B cell (primary cell): ENCODE data around the gene FOXP4. TPM values are rescaled to one million over a fixed set of nuclear protein-coding genes. Genes with fewer than 3 reads are reported as not detected.

Experiments used
- ATAC-seq: fragments of 200-7000 bp; cut with Tn5 transposase; one replicate; pipeline ENCODE4 v1.10.0; 2021; ENCODE audit warnings: low read depth, mild to moderate bottlenecking, moderate number of reproducible peaks, moderate library complexity
- CTCF ChIA-PET: fragments of 350-600 bp; sonication (Branson Sonifier 250); formaldehyde crosslinking; loops from one replicate; lab custom pipeline; 2021; ENCODE audit warnings: antibody characterized with exemption, inconsistent platforms; lab: Charles Lee
- POLR2A ChIA-PET: fragments of 350-600 bp; sonication (Branson Sonifier 250); formaldehyde crosslinking; loops from one replicate; lab custom pipeline; 2021; ENCODE audit warnings: antibody characterized with exemption; lab: Charles Lee
- DNase-seq: peaks from one replicate; pipeline ENCODE4 v3.0.0; 2013
- H2AFZ ChIP-seq: 2 replicates; pipeline ENCODE4 v1.6.1; 2012; ENCODE audit warnings: mild to moderate bottlenecking, low read depth, low read length; ENCODE audit not compliant: insufficient read depth, poor library complexity, severe bottlenecking
- H3K27ac ChIP-seq, 2 donors: 1 replicate in 1 of 2; 2 replicates in 1 of 2; pipeline ENCODE4 v1.5.1; 2012 to 2013; ENCODE audit warnings: low read length in 2 of 2, mild to moderate bottlenecking in 2 of 2, moderate library complexity in 1 of 2
- H3K27me3 ChIP-seq, 4 experiments: fragments of 200-600 bp in 1 of 4; sonication (generic) in 1 of 4; replicated peaks in 1 of 4; 1 replicate in 2 of 4; 2 replicates in 2 of 4; pipeline versions ENCODE4 v1.6.1 to v1.7.0; 2013 to 2016; ENCODE audit warnings: low read length in 3 of 4, mild to moderate bottlenecking in 2 of 4, mixed read lengths in 1 of 4, moderate library complexity in 1 of 4; ENCODE audit not compliant: insufficient read depth in 4 of 4, control insufficient read depth in 3 of 4; ENCODE audit errors: control extremely low read depth in 1 of 4
- H3K36me3 ChIP-seq, 2 experiments: replicated peaks in 1 of 2; 1 replicate in 1 of 2; 2 replicates in 1 of 2; pipeline versions ENCODE4 v1.6.1 to v1.7.1; 2013; ENCODE audit warnings: low read length in 1 of 2; ENCODE audit not compliant: insufficient read depth in 2 of 2, control insufficient read depth in 1 of 2; ENCODE audit errors: control extremely low read depth in 1 of 2, extremely low read depth in 1 of 2
- H3K4me1 ChIP-seq, 2 donors: fragments of 200-600 bp in 1 of 2; sonication (generic) in 1 of 2; 1 replicate in 1 of 2; 2 replicates in 1 of 2; pipeline versions ENCODE4 v1.5.1 to v1.6.1; 2013 to 2017; ENCODE audit warnings: low read length in 2 of 2; ENCODE audit not compliant: control insufficient read depth in 2 of 2, insufficient read depth in 2 of 2
- H3K4me2 ChIP-seq: replicated peaks from 2 replicates; pipeline ENCODE3; 2012; ENCODE audit warnings: mild to moderate bottlenecking, low read depth, low read length; ENCODE audit not compliant: poor library complexity, severe bottlenecking
- H3K4me3 ChIP-seq, 5 experiments: fragments of 200-600 bp in 1 of 5; sonication (generic) in 1 of 5; 1 replicate in 3 of 5; 2 replicates in 2 of 5; pipeline versions ENCODE4 v1.5.1 to v1.7.0; 2011 to 2016; ENCODE audit warnings: low read length in 4 of 5, mild to moderate bottlenecking in 4 of 5, low read depth in 2 of 5, control low read depth in 1 of 5, moderate library complexity in 1 of 5; ENCODE audit not compliant: insufficient read depth in 1 of 5; ENCODE audit errors: control extremely low read depth in 1 of 5, extremely low read depth in 1 of 5
- H3K79me2 ChIP-seq: fragments of 200-600 bp; sonication (generic); one replicate; pipeline ENCODE4 v1.6.0; 2016; ENCODE audit warnings: low read length; ENCODE audit not compliant: control insufficient read depth, insufficient read depth
- H3K9ac ChIP-seq: fragments of 200-600 bp; sonication (generic); 2 replicates; pipeline ENCODE4 v1.6.1; 2017; ENCODE audit warnings: mild to moderate bottlenecking, low read length, moderate library complexity
- H3K9me3 ChIP-seq, 3 donors: one replicate each; pipeline versions ENCODE4 v1.6.1 to v1.7.1; 2013; ENCODE audit warnings: low read length in 2 of 3; ENCODE audit not compliant: control insufficient read depth in 2 of 3, insufficient read depth in 1 of 3; ENCODE audit errors: control extremely low read depth in 1 of 3
- H4K20me1 ChIP-seq: 2 replicates; pipeline ENCODE4 v1.6.0; 2012; ENCODE audit warnings: mild to moderate bottlenecking, low read length; ENCODE audit not compliant: insufficient read depth, control insufficient read depth, poor library complexity, severe bottlenecking
- H3K27ac Mint-ChIP-seq: one replicate; pipeline ENCODE4 v1.8.0; 2021; ENCODE audit warnings: mixed read lengths
- H3K27me3 Mint-ChIP-seq: one replicate; pipeline ENCODE4 v1.8.0; 2021; ENCODE audit warnings: mixed read lengths
- H3K4me1 Mint-ChIP-seq: one replicate; pipeline ENCODE4 v1.8.0; 2021; ENCODE audit warnings: mixed read lengths
- H3K4me3 Mint-ChIP-seq: one replicate; pipeline ENCODE4 v1.8.0; 2021; ENCODE audit warnings: mixed read lengths
- H3K9me3 Mint-ChIP-seq: one replicate; pipeline ENCODE4 v1.8.0; 2022; ENCODE audit warnings: mixed read lengths; ENCODE audit not compliant: insufficient read depth
- EZH2 ChIP-seq: IDR thresholded peaks from 2 replicates; pipeline ENCODE4 v1.6.1; 2012; ENCODE audit warnings: borderline replicate concordance, low read depth, mild to moderate bottlenecking, moderate library complexity, low read length; ENCODE audit not compliant: insufficient read depth, poor library complexity, severe bottlenecking
- WGBS: methylation state at CpG from one replicate; pipeline ENCODE4 v1.1.5; 2013; ENCODE audit warnings: missing lambda C conversion rate; ENCODE audit not compliant: insufficient coverage; 5-methylcytosine and 5-hydroxymethylcytosine counted together
- intact Hi-C: fragments of 100-400 bp; cut with micrococcal nuclease; formaldehyde crosslinking; loops from one replicate; pipeline ENCODE4 v1.10.0; 2022
- polyA plus RNA-seq: library from polyadenylated mRNA; depleted of rRNA; stranded (reverse); fragments of >200 nt; gene quantifications from 2 replicates; pipeline ENCODE4 v1.2.3, GENCODE V29; 2012
- total RNA-seq, 2 donors: library from RNA; stranded (reverse); fragments of 120-200 nt in 1 of 2; gene quantifications; 1 replicate in 1 of 2; 2 replicates in 1 of 2; pipeline versions ENCODE4 v1.2.3 to v1.2.4, GENCODE V29; 2013 to 2022
- TF ChIP-seq, protein P1 (sequence below): fragments of 200-600 bp; IDR thresholded peaks from one replicate; pipeline ENCODE4 v1.8.0; 2022; ENCODE audit warnings: antibody characterized with exemption, mild to moderate bottlenecking

Gene FOXP4
- total and polyA plus RNA-seq, 2 donors (not counting 1 experiment from before 2014, with no cell fraction given) = 17.0 to 38.7 TPM

GRCh38 chr6:41508479-41508878 lies 37.7 kb upstream of the FOXP4 start:
- Histone ChIP-seq H3K36me3 (no peaks in the 10 kb centered on the region), H3K9me3 (no peaks in the 10 kb centered on the region), H3K79me2 (no peaks in the 10 kb centered on the region), H3K4me3 (no peak overlapping the region), H3K4me2 (no peak overlapping the region), H3K27ac (no peak overlapping the region), H3K4me1 (peaks cover 20 to 23% of the 10 kb centered on the region in 2 donors), H4K20me1 (no peaks in the 10 kb centered on the region), H3K27me3 (peaks cover 0 to 14% (median 3%) of the 10 kb centered on the region in 4 experiments), H2AFZ (no peak overlapping the region), H3K9ac (no peak overlapping the region)
- Mint-ChIP-seq H3K27ac (no peak overlapping the region), H3K9me3 (no peaks in the 10 kb centered on the region), H3K27me3 (peaks cover 11% of the 10 kb centered on the region), H3K4me1 (peaks cover 24% of the 10 kb centered on the region), H3K4me3 (no peak overlapping the region)
- 85% methylated on average over 4 of the region's 6 CpGs for WGBS
- intact Hi-C loops = loop anchor here (5.0 kb wide), 1 partner anchor 54 kb away; no protein-coding TSS in a partner anchor
- ChIA-PET CTCF (no interaction called here), POLR2A (no interaction called here)
- ATAC-seq (no peak), DNase-seq (no peak)
- no peak for TF ChIP-seq EZH2
- TF ChIP-seq, protein P1, sequence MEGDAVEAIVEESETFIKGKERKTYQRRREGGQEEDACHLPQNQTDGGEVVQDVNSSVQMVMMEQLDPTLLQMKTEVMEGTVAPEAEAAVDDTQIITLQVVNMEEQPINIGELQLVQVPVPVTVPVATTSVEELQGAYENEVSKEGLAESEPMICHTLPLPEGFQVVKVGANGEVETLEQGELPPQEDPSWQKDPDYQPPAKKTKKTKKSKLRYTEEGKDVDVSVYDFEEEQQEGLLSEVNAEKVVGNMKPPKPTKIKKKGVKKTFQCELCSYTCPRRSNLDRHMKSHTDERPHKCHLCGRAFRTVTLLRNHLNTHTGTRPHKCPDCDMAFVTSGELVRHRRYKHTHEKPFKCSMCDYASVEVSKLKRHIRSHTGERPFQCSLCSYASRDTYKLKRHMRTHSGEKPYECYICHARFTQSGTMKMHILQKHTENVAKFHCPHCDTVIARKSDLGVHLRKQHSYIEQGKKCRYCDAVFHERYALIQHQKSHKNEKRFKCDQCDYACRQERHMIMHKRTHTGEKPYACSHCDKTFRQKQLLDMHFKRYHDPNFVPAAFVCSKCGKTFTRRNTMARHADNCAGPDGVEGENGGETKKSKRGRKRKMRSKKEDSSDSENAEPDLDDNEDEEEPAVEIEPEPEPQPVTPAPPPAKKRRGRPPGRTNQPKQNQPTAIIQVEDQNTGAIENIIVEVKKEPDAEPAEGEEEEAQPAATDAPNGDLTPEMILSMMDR = no peak

DNA sequence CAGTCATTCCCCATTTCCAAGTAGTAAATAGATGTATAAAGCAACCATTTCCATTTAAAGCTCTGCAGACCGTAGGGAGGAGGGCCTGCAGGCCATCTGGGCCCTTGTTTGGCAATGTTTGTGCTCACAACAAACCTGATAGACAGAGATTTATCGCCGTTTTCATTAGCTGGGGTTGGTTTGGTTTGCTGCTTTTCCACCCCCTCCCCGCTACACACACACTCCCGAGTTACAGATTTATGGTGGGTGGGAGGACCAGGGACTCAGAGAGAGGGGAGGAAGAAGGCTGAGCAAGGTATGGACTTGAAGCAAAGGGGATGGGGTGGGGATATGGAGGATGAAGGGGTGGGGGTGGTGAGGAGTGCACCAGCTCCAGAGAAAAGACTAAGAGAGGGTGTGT lies 36.6 kb upstream of the FOXP4 start:
- POLR2A ChIA-PET = no interaction called here
- intact Hi-C loops = loop anchor here (5.0 kb wide), 1 partner anchor 53 kb away; no protein-coding TSS in a partner anchor

More for the DNA sequence above, 36.6 kb upstream of the FOXP4 start:
- Mint-ChIP-seq H3K4me1 (peaks cover 18% of the 10 kb centered on the region), H3K27ac (no peak overlapping the region), H3K9me3 (no peaks in the 10 kb centered on the region), H3K4me3 (no peak overlapping the region), H3K27me3 (peaks cover 9% of the 10 kb centered on the region)
- Histone ChIP-seq H2AFZ (no peak overlapping the region), H3K4me2 (no peak overlapping the region), H3K79me2 (no peaks in the 10 kb centered on the region), H4K20me1 (no peaks in the 10 kb centered on the region), H3K4me3 (no peak overlapping the region), H3K27ac (no peak overlapping the region), H3K36me3 (no peaks in the 10 kb centered on the region), H3K9ac (no peak overlapping the region), H3K4me1 (peaks cover 12 to 13% of the 10 kb centered on the region in 2 donors), H3K9me3 (no peaks in the 10 kb centered on the region), H3K27me3 (peaks cover 0 to 8% (median 0%) of the 10 kb centered on the region in 4 experiments)
- WGBS = no CpG with 5 or more reads among the region's 5 CpGs
- ATAC-seq = no peak
- no peak for DNase-seq
- CTCF ChIA-PET = interaction anchor here (0.7 to 1.2 kb wide), 3 partner anchors 42 to 1968 kb away, joined by 3 to 5 read pairs (median 3); no protein-coding TSS in a partner anchor
- TF ChIP-seq EZH2 = no peak
- TF ChIP-seq, protein P1 = no peak
